IPS-15b (cell line): ENCODE data around the gene PES1.
"Not testable (repeated sequence)": the region's sequence is repeated elsewhere in the genome, so short reads cannot be mapped to it uniquely, and the experiment has no call there.

Source experiments
- H3K27me3 ChIP-seq: one replicate; pipeline ENCODE4 v1.6.1; 2013; ENCODE audit warnings: low read length; ENCODE audit not compliant: control insufficient read depth, insufficient read depth
- H3K36me3 ChIP-seq: one replicate; pipeline ENCODE4 v1.6.1; 2013; ENCODE audit warnings: low read length; ENCODE audit not compliant: control insufficient read depth, insufficient read depth
- H3K4me1 ChIP-seq: one replicate; pipeline ENCODE4 v1.6.1; 2013; ENCODE audit warnings: mild to moderate bottlenecking, low read length; ENCODE audit not compliant: control insufficient read depth, insufficient read depth
- H3K4me3 ChIP-seq: one replicate; pipeline ENCODE4 v1.5.1; 2013; ENCODE audit warnings: low read depth, low read length
- H3K9ac ChIP-seq: one replicate; pipeline ENCODE4 v1.6.1; 2013; ENCODE audit warnings: low read depth, mild to moderate bottlenecking, low read length
- H3K9me3 ChIP-seq: one replicate; pipeline ENCODE4 v1.6.1; 2013; ENCODE audit warnings: mild to moderate bottlenecking, low read length; ENCODE audit not compliant: control insufficient read depth, insufficient read depth

PES1 gene

DNA sequence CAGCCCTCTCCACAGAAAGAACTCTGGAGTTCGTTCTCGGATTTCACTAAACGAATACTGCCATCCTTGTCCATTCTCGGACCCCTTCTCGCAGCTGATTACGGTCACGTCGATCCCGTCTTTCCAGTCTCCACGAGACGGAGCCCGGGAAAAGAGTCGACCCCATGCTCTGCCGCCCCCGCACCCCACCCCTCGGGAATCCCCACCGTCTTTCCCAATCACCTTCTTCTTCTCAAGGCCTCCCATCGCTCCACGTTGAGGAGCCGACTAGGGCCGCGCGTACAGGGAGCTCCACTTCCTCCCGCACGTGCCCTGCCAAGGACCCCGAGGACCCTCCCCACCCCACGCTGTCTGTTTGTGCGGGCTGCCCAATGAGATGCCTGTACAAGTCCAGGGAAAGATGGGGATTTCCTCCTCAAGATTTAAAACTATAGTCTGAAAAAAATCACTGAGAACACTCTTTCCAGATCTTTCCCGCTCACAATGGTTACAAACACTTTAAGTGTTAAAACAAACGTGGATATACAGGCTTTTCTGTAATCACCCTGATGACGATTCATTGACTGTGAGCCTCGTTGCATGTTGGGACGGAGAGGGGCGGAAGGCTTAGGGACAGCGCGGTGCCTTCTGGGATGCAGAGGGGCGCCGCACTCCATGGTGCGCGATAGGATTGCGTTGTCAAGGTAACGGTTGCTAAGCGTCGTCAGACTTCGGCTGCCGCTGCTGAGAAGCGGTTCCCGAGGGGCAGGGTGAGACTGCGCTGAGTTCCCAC, at the start of gene PES1:
TSS of gene PES1 (minus strand) at position 323 of the 772 bp plus-strand sequence. CDS start at position 246, 77 bp downstream.
- Histone ChIP-seq H3K27me3 (peaks cover 8% of the 10 kb centered on the region), H3K9me3 (no peaks in the 10 kb centered on the region), H3K4me3 (peak within 1 kb of the TSS; percentile 91), H3K4me1 (no peaks in the 10 kb centered on the region), H3K36me3 (peaks cover 25% of the 10 kb centered on the region), H3K9ac (peak within 1 kb of the TSS; percentile 87)

DNA sequence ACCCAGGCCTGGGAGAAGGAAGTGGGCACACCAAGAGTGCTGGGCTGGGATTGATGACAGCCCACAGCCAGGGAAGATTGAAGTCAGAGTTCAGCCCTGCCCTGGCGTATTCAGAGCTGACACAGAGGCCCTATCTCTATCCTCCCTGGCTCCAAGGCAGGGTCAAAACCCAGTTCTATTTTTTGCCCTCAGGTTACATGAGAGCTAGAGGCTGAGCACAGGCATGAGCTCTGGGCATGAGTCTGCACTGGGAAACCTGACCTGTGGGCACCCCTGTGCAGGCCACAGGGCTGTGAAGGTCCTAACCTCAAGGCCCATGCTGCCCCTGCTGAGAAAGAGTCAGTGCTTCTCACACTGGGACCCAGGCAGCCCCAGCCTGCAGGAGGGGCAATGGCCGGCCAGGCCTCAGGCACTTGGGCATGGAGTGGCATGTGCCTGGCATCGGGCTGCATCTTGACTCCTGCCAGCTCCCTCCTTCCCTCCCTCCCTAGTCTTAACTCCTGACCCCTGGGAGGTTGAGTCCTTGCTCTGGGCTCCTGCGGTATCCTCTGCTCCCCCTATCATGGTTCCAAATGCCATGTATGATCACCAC, 49.2 kb upstream of the PES1 start:
- Histone ChIP-seq H3K4me1 (peaks cover 2% of the 10 kb centered on the region), H3K4me3 (no peak overlapping the region), H3K9ac (no peak overlapping the region), H3K9me3 (no peaks in the 10 kb centered on the region), H3K27me3 (peaks cover 2% of the 10 kb centered on the region), H3K36me3 (no peaks in the 10 kb centered on the region)

DNA sequence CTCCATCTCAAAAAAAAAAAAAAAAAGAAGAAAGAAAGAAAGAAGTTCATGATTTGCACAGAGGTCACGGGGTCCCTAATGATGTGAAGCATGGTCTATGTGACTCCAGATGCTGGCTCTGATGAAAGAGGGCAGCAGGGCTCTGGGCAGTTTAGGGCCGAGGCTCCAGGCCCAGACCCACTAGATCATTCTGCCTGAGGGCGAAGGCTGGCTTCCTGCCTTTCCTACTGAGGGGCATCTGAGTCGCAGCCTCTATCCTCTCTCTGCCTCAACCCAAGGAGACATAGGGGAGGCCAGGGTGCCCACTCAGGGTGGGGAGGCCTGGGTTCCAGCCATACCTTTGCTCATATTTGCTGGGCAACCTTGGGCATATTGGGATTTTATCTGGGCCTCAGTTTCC, 48.7 kb upstream of the PES1 start:
- Histone ChIP-seq H3K4me1 (peaks cover 2% of the 10 kb centered on the region), H3K27me3 (peaks cover 2% of the 10 kb centered on the region), H3K4me3 (no peak overlapping the region), H3K9me3 (no peaks in the 10 kb centered on the region), H3K36me3 (no peaks in the 10 kb centered on the region), H3K9ac (no peak overlapping the region)

DNA sequence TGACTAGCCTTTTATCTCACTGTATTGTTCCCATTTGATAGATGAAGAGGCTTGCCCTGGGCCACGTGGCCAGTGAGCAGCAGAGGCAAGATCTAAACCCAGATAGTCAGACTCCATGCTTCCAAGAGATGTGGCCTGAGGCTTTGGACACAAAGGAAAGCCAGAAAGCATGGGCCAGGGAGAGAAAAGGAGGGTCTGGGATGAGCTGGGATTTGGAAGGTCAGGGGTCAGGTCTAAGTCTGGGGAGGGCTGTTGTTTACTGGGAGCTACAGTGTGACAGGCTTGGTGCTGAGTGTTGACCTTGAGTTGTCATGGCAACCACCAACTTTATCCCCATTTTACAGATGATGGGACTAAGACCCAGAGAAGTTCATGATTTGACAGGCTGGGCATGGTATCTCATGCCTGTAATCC, 46.0 kb upstream of the PES1 start:
- H3K36me3 ChIP-seq = no peaks in the 10 kb centered on the region
- H3K9me3 ChIP-seq = no peaks in the 10 kb centered on the region
- peaks cover 2% of the 10 kb centered on the region for H3K4me1 ChIP-seq
- H3K9ac ChIP-seq = no peak overlapping the region
- peaks cover 2% of the 10 kb centered on the region for H3K27me3 ChIP-seq
- H3K4me3 ChIP-seq = peak overlapping the region; percentile 4

DNA sequence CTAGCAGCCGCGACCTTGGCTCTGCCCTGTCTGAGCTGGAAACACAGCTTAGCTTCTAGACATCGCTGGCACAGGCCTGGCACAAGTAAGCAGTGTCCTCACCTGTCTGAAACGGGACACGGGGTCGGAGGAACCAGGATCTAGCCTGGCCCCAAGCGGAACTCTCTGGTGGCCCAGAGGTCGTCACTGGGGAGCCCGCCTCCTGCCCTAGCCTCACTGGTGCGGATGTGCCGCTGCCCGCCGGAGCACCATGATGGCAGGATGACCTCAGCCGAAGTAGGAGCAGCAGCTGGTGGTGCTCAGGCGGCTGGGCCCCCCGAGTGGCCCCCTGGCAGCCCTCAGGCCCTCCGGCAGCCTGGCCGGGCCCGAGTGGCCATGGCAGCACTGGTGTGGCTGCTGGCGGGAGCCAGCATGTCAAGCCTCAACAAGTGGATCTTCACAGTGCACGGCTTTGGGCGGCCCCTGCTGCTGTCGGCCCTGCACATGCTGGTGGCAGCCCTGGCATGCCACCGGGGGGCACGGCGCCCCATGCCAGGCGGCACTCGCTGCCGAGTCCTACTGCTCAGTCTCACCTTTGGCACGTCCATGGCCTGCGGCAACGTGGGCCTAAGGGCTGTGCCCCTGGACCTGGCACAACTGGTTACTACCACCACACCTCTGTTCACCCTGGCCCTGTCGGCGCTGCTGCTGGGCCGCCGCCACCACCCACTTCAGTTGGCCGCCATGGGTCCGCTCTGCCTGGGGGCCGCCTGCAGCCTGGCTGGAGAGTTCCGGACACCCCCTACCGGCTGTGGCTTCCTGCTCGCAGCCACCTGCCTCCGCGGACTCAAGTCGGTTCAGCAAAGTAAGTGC, 44.7 kb upstream of the PES1 start:
- Histone ChIP-seq H3K9ac (no peak overlapping the region), H3K4me1 (peaks cover 2% of the 10 kb centered on the region)

DNA sequence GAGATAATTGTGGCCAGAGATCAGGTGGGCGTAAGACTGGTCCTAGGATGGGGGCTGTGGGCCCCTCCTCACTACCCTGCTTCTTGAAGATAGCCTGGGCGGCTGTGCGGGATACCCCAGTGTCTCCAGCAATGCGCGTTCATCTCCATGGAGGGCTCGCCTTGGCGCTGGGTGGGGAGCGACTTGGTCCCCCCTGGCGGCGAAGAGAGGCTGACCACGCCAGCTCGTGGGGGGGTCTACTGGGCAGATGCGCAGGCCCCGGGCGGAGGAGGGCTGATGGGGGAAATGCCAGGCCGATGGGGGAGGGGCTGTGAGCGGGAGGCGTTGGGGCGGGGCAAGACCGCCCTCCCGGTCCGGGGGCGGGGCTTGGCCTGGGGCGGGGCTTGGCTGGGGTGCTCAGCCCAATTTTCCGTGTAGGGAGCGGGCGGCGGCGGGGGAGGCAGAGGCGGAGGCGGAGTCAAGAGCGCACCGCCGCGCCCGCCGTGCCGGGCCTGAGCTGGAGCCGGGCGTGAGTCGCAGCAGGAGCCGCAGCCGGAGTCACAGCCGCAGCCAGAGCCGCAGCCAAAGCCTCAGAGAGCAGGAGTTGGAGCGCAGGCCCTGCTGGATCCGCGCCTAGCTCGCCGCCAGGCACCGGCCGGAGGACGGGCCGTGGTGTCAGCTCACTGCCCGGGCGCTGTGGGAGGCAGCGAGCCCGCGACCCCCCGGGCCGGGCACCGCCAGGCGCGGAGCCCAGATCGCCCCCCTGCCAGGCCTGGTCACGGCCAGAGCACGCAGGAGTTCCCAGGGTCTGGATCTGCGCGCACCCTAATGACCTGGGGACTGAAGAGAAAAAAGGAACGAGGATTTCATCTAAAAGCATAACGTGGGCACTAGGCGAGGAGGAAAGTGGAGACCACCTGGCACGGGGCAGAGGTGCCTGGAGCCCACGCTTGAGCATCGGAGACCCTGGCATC, 43.8 kb upstream of the PES1 start, which contains the start of gene SLC35E4:
TSS of gene SLC35E4 (plus strand) at position 509 of the 953 bp plus-strand sequence. CDS start 670 bp downstream, outside the sequence.
- Histone ChIP-seq H3K36me3 (no peaks in the 10 kb centered on the region), H3K9me3 (no peaks in the 10 kb centered on the region), H3K27me3 (peaks cover 2% of the 10 kb centered on the region), H3K4me3 (peak within 1 kb of the TSS; percentile 75), H3K9ac (no peak within 1 kb of the TSS), H3K4me1 (peaks cover 2% of the 10 kb centered on the region)

More for the DNA sequence above, 44.7 kb upstream of the PES1 start:
- Histone ChIP-seq H3K36me3 (no peaks in the 10 kb centered on the region), H3K9me3 (no peaks in the 10 kb centered on the region), H3K4me3 (peak overlapping the region; percentile 72), H3K27me3 (peaks cover 2% of the 10 kb centered on the region)

DNA sequence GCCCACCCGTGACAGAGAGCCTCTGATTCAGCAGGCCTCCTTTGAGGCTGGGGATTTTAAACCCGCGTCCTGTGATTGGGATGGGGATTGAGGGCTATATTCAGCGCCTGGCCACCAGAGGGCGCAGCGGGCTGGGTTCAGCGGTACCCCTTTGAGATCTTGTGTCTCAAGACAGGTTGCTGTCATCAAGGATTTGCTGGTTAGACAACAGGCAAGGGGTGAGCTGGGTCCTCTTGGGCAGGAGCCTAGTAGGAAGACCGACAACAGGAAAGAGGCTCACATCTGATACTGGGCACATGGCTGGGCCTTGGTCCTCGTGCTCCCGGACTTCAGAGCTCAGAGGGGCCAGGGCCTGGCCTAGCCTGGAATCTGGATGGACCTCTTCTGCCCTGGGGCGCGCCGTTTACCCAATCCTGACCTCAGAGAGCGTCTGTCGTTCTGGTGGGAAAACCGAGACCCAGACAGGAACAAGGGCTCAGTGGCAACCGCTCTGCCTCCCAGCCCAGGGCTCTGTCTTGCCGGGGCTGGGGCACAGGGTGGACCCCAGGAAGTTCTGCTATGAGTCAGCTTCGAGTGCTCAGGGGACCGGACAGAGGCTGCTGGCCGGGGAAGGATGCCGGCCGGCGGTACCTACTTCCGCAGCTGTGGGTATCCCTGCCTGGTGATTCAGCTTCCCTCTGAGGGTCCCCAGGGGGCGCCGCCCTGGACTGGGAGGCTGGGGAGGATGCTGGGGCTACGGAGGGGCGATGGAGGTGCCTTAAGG, 42.9 kb upstream of the PES1 start:
- Histone ChIP-seq H3K36me3 (no peaks in the 10 kb centered on the region), H3K9me3 (no peaks in the 10 kb centered on the region), H3K4me3 (peak overlapping the region; percentile 75), H3K4me1 (peaks cover 2% of the 10 kb centered on the region), H3K9ac (no peak overlapping the region), H3K27me3 (peaks cover 2% of the 10 kb centered on the region)

DNA sequence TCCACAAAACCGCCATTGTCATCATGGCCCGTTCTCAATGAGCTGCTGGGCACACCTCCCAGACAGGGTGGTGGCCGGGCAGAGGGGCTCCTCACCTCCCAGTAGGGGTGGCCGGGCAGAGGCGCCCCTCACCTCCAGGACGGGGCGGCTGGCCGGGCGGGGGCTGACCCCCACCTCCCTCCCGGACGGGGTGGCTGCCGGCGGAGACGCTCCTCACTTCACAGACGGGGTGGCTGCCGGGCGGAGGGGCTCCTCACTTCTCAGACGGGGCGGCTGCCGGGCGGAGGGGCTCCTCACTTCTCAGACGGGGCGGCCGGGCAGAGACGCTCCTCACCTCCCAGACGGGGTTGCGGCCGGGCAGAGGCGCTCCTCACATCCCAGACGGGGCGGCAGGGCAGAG, 39.8 kb upstream of the PES1 start:
- H3K9me3 ChIP-seq, H3K27me3 ChIP-seq, H3K4me3 ChIP-seq, H3K9ac ChIP-seq, H3K4me1 ChIP-seq, H3K36me3 ChIP-seq: not testable (repeated sequence)

DNA sequence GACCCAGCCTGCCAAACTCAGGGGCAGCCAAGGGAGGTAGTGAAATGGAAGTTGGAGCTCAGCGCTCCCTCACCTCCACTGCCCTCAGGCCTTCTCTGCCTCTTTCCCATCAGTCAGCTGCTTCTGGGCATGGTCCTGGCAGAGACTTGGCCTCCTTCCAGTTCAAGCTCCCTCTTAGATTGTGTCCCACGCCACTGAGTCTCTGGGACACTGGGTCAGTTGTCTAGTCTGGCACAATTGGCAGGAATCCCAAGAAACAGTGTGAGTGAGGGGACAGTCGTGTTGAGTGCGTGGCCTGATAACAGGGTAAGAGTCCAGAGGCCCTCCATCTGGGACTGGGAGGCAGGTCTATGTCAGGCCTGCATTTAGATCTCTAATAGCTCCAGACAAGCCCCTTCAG, 36.8 kb upstream of the PES1 start:
- no peaks in the 10 kb centered on the region for H3K4me1 ChIP-seq
- no peaks in the 10 kb centered on the region for H3K27me3 ChIP-seq
- H3K9me3 ChIP-seq = no peaks in the 10 kb centered on the region
- H3K36me3 ChIP-seq = peaks cover 3% of the 10 kb centered on the region
- H3K9ac ChIP-seq = no peak overlapping the region
- H3K4me3 ChIP-seq = no peak overlapping the region

DNA sequence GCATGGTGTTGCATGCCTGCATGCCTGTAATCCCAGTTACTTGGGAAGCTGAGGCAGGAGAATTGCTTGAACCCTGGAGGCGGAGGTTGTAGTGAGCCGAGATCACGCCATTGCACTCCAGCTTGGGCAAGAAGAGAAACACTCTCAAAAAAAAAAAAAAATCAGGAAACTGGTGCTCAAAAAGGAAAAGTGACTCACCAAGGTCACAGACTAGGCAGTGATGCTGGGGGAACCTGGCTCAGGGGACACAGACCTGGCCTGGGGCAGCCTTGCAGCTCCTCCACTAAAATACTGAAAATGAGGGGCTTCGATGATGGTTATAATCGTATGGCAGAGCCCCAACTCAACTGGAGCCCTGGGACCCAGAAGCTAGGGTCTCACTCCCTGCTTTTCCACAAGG, 35.8 kb upstream of the PES1 start:
- no peak overlapping the region for H3K4me3 ChIP-seq
- peaks cover 5% of the 10 kb centered on the region for H3K36me3 ChIP-seq
- no peak overlapping the region for H3K9ac ChIP-seq
- no peaks in the 10 kb centered on the region for H3K9me3 ChIP-seq
- H3K27me3 ChIP-seq = no peaks in the 10 kb centered on the region
- no peaks in the 10 kb centered on the region for H3K4me1 ChIP-seq
